ENCODE data around the gene NABP2.

The NABP2 gene

GRCh38 chr12:56205445-56205844 is 18.7 kb upstream of the NABP2 start:
- no peak for DNase-seq
- intact Hi-C loops (cut with DNase I), result no loop called here

DNA sequence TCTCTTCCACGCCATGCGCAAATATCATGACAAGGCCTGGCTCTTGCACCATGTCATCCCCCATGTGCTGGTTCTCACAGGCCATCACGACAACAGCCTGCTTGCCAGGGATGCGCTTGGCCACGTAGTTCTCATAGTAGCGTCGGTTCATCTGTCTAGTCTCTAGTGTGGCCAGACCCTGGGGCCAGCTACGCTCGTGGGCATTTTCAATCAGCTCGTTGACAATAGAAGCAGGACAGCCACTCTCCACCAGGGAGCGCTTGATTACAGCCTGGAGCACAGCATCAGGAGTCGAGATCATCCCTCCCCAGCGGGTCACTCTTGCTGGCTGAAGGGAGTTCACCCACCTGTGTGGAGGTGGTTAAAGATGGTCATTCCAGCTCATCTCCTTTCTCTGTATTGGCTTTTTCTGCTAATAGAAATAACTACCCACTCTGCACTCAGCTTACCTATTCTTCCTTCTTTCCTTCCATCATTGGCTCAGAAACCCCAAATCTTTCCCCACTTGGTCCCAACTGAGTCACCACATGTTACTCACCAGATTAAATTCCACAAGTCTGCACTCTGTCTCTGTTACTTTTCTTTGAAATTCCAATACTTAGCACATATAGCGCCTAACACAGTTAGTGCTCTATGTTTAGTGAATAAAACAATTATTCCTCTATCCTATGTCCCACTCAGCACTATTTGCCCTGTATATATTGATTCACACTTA is 17.5 kb upstream of the NABP2 start:
- peak in 32 of 42 donors; percentile 16 to 69 (median 37) for DNase-seq
- intact Hi-C loops (cut with DNase I), result no loop called here

DNA sequence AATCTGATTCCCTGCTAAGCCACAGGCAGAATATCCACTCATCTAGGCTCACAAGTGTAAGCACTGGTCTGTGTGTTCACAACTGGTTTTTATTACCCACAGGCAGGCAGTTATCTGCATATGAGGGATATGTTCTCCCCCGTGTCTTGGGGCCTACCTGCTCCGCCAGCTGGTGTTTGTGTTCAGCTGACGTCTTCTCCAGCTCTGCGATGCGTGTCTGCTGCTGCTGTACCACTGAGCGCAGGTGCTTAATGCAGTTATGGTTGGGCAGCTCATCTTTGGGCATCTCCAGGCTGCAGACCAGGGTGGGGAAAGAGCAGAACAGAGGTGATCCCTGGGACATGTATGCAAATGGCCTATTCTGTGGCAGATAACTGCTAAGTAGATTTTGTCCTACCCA is 16.1 kb upstream of the NABP2 start:
- DNase-seq, result no peak
- intact Hi-C loops (cut with DNase I), result no loop called here

DNA sequence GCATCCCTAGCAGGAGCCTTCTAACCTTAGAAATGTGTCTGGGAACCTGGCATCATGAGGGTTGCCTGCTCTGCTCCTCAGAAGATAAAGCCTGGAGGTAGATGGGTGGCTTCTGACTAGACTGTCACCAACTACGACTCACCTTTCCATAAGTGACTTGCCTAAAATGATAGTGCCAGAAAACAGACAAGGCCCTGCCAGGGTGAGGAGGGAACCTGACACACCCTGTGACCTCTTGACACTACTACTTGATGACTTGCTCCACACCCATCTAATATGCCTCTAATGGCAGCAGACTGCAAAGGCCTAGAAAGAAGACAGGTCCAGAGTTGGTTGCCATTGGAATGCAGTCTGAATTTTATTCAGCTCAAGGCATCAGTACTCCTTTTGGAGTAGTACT is 11.8 kb upstream of the NABP2 start:
- no peak for DNase-seq
- intact Hi-C loops (cut with DNase I), result no loop called here

DNA sequence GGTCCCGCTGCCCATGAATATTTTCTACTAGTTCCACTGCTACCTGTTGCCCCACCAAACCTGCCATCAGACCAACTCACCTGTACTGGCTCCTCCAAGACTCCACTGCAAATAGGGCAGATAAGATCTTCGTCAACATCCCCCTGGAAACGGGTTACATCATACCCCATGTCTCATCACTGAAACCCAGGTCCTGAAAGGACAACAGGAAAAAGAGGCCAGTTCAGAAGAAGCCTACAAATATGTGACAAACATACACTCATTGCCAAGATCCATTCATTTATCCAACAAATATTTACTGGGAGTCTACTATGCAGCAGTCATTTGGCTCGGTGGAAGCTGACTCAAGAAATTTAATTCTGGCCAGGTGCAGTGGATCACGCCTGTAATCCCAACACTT is 10.3 kb upstream of the NABP2 start:
- intact Hi-C loops (cut with DNase I), result no loop called here
- DNase-seq, result no peak

- no peak for DNase-seq
- intact Hi-C loops (cut with DNase I), result no loop called here
Observed at GRCh38 chr12:56216461-56216860, 7.7 kb upstream of the NABP2 start.

GRCh38 chr12:56219840-56220239 is 4.3 kb upstream of the NABP2 start:
- no peak for DNase-seq
- intact Hi-C loops (cut with DNase I), result loop anchor here (5.0 kb wide), 2 partner anchors 37 to 93 kb away; partner anchors contain the start of genes ANKRD52 and ESYT1

DNA sequence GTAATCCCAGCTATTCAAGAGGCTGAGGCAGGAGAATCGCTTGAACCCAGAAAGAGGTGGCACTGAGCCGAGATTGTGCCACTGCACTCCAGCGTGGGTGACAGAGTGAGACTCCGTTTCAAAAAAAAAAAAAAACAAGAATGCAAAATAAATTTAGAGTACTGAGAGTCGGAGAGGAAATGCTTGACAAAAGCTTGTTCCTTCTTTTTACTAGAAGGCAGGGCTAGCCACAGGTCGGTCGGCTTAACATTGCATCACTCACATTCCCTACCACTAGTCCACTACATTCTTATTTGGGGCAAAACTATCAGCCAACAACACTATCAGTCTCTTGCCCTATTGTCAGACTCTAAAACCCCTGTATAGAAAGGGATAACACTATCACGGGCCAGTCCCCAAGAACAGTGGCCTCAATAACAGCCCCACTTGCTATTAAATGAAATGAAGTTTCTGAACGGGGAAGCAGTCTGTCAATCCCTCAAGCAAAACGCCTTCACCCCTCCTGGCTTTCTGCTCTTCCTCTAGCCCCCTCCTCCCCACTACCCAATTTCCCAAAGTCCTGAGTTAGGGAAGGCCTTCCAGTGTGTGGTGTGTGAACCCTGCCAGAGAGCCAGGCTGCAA is 3.4 kb upstream of the NABP2 start:
- intact Hi-C loops (cut with DNase I), result loop anchor here (5.0 kb wide), 2 partner anchors 37 to 93 kb away; partner anchors contain the start of genes ANKRD52 and ESYT1
- peak in 11 of 42 donors; percentile 5 to 56 (median 23) for DNase-seq

DNA sequence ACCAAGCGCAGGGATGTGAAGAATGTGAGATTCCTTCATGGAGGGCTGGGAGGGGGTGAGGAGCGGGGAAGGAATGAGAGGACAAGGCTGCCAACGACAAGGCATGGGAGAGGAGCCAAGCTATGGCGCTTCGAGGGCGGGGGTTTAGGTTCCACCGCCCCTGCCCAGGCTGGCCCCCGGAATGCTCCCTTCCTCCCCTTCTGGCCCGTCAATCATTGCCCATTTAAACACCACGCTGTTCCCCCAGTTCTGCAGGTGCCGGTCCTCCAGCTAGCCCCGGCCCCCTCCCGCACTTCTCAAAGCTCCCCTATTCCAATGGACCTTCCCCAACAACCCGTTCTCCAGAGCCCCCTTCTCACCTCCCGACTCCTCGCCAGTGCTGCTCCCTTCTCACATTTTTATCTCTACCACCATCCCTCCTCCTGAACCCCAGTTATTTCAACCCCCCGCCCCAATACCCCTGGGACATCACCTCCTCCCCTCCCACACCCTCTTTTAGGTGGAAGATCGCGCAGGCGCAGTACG is 2.8 kb upstream of the NABP2 start:
- peak in 41 of 42 donors; percentile 8 to 69 (median 44) for DNase-seq
- intact Hi-C loops (cut with DNase I), result loop anchor here (5.0 kb wide), 2 partner anchors 36 to 94 kb away; partner anchors contain the start of genes ANKRD52 and ESYT1

DNA sequence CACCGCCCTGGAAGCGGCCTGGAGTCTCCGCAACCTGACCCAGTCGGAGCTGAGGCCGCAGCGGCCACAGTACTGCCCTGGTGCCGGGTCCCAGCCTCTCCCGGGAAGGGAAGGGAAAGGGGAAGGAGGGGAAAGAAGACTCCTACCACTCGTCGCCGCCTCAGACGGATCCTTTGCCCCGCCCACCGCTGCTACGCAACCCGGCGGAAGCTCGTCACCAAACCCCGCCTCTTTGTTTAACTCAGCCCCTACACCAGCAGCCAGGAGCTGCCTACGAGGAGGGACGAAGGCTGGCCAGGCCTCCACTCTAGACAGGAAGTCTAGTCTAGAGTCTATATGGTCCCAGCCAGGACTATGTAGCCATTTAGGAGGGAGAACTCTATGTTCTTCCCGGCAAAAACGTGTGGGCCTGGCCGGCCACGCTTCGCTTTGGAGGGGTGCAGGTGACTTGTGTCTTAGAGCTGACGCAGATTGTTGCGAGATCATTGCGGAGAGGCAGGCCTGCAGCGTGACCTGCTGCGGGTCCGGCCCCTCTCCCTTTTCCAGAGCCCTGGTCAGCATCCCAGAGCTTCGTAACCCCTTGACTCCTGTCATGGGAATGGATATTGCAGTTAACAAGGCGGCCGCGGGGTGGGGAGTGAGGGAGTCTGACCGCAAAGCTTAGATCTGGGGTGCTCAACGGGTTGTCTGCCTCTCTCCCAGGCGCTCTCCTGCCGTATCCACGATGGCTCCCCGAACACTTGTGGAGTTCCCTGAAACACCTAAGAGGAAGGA is 2.2 kb upstream of the NABP2 start, which contains the start of gene RNF41:
Gene RNF41, minus strand, starts transcription at position 166 of the 774 bp plus-strand sequence. CDS start 7,875 bp downstream, outside the sequence.
- intact Hi-C loops (cut with DNase I), result loop anchor here (5.0 kb wide), 2 partner anchors 35 to 95 kb away; partner anchors contain the start of genes ANKRD52 and ESYT1
- DNase-seq, result peak; percentile 95 to 99 (median 98)

DNA sequence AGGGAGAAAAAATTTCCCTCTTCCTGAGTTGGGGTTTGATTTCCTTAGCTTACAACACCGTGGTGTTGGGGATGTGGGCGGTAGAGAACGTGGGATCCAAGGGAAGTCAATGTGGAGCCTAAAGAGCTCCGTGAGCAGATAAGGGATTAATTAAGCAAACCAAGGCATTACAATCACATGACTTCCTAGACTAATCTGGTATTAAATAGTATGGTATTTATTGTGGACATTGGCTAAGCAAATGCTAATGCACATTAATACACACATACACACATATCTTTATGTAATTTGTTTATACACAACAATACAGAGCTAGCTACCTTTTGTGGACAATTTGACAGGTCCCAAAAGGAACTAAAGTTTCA is 1.6 kb upstream of the NABP2 start:
- no peak for DNase-seq
- intact Hi-C loops (cut with DNase I), result loop anchor here (5.0 kb wide), 2 partner anchors 35 to 95 kb away; partner anchors contain the start of genes ANKRD52 and ESYT1

GRCh38 chr12:56223571-56224101 is 506 bp upstream of the NABP2 start:
- DNase-seq, result no peak
- intact Hi-C loops (cut with DNase I), result loop anchor here (2.0 to 5.0 kb wide), 3 partner anchors 33 to 96 kb away; partner anchors contain the start of genes ANKRD52 and ESYT1

GRCh38 chr12:56224954-56225353 is 812 bp downstream of the NABP2 start:
- no peak for DNase-seq
- intact Hi-C loops (cut with DNase I), result loop anchor here (2.0 to 5.0 kb wide), 3 partner anchors 32 to 98 kb away; partner anchors contain the start of genes ANKRD52 and ESYT1

- no peak for DNase-seq
- intact Hi-C loops (cut with DNase I), result no loop called here
Observed at GRCh38 chr12:56229082-56229481, 4.9 kb downstream of the NABP2 start.

DNA sequence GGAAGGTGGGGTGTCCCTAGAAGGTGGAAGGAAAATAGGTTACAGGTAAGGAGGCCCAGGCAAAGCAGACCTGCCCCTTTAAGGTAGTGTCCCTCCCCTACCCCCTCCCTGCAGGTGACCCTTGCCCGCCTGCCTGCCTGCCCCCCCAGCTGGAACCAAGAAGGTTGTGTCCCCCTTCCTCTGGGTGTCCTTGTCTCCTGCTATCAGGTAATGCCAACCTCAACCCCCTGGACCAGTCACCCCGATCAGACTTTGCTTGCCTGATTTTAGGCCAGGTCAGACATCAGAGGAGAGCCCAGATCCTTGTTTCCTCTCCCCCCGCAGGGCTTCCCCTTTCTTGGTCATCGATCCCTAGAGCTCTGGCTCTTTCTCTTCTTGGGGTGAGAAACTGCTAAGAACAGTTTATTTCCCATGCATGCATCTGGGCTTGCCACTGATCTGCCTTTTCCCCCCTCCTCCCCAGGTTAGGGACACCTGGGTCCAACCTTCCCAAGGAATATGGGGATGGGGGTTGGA is 5.8 kb downstream of the NABP2 start, which contains the start of gene SLC39A5:
Gene SLC39A5, plus strand, starts transcription at position 136 of the 516 bp plus-strand sequence. CDS start 1,224 bp downstream, outside the sequence.
- no peak for DNase-seq
- intact Hi-C loops (cut with DNase I), result no loop called here

DNA sequence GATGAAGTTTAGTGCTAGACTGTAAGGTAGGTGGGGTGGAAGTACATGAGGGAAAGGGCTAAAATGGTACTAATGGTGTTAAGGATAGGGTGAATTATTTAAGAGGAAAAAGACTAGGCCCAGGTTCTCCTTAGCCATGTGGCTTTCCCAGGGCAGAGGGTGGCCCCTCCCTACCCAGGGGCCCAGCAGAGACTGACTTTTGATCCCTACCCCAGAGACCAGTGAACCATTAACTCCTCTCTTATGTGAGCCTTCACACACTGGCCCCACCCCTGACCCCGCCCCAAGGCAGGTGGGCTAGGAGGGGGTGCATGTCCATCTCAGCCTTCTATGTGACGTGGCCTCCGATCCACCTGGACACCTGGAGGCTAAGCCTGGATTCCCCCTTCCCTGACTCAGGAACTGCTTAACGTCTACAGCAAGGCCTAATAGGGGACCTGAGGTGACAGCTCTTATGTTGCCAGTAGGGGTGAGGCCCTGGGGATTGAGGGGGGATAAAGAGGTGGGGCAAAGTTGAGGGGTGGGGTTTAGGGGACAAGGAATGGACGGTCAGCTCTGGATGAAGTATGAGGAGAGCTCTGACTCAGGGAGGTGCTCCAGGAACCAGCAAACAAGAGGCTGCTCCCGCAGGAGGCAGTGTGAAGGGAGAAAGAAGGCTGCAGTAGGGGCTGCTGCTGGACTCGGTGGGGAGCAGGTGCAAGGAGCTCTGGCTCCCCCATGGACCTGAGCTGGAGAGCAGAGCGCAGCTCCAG is 6.5 kb downstream of the NABP2 start:
- DNase-seq, result no peak
- intact Hi-C loops (cut with DNase I), result no loop called here

DNA sequence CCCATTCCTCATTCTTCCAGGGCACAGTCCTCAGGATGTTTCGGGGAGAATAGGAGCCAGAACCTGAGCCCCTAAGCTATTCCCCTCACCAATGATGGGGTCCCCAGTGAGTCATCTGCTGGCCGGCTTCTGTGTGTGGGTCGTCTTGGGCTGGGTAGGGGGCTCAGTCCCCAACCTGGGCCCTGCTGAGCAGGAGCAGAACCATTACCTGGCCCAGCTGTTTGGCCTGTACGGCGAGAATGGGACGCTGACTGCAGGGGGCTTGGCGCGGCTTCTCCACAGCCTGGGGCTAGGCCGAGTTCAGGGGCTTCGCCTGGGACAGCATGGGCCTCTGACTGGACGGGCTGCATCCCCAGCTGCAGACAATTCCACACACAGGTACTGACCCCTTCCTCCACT is 7.0 kb downstream of the NABP2 start:
- intact Hi-C loops (cut with DNase I), result no loop called here
- no peak for DNase-seq
